Measurements from ENCODE around the gene RTN1.

- TF ChIP-seq TARDBP (IDR thresholded peaks at IDR 0.05; ENCODE audit: borderline replicate concordance) = no peak
- TF ChIP-seq CTCF (IDR thresholded peaks at IDR 0.05 in 2 of 3, conservative IDR thresholded peaks at IDR 0.05 in 1 of 3; ENCODE audit: control insufficient read depth in 2 of 3, extremely low read depth in 1 of 3, insufficient read depth in 1 of 3, low read depth in 3 of 3, low read length in 3 of 3) = no peak
- TF ChIP-seq PBX3 (IDR thresholded peaks at IDR 0.05; ENCODE audit: insufficient replicate concordance, low read depth, low read length) = no peak
- no peak for TF ChIP-seq CEBPB (IDR thresholded peaks at IDR 0.05; ENCODE audit: borderline replicate concordance in 1 of 2, low read depth in 2 of 2, low read length in 2 of 2)
- TF ChIP-seq HCFC1 (IDR thresholded peaks at IDR 0.05; ENCODE audit: low read length) = no peak
- no peak for TF ChIP-seq RFX5 (IDR thresholded peaks at IDR 0.05; ENCODE audit: low read depth, low read length)
- TF ChIP-seq MAX (IDR thresholded peaks at IDR 0.05; ENCODE audit: low read depth, low read length) = no peak
- no peak for TF ChIP-seq SRF (IDR thresholded peaks at IDR 0.05; ENCODE audit: low read depth in 2 of 2, low read length in 2 of 2)
Observed at GRCh38 chr14:59830338-59830734, 40.2 kb downstream of the RTN1 start.
